ENCODE data around the gene JAM3. TPM values are rescaled to one million over a fixed set of nuclear protein-coding genes. Genes with fewer than 3 reads are reported as not detected.

JAM3 gene
- total RNA-seq, 1 experiment from 2014 or later, result 36.5 TPM

DNA sequence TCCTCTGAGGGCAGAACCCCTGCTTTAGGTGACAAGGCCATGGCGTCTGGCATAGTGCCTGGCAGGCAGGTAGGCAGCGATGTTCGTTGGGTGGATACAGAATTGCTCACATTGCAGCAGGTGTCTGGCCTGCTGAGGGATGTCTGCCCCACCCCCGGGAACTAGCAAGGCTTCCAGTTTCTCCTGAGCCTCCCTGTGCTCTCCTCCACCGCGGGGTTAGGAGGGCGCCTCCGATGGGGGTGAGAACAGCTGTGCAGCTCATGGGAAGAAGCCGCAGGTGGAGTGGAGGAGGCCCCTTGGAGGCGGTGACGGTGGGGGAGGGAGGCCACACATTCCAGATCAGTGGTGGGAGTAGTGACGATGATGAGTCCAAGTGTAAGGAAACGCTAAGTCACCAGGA lies 48.3 kb upstream of the JAM3 start:
- no peak overlapping the region for H3K14ac ChIP-seq (ENCODE audit: insufficient read depth, low read length)
- no peak overlapping the region for H3T11ph ChIP-seq (ENCODE audit: low read length)
- no peak overlapping the region for H3K27ac Mint-ChIP-seq
- no peak overlapping the region for H3K18ac ChIP-seq (ENCODE audit: insufficient read length, low read depth, low read length)
- no peak overlapping the region for H2AK5ac ChIP-seq (ENCODE audit: insufficient read length, low read length)
- no peaks in the 10 kb centered on the region for H4K20me1 ChIP-seq (ENCODE audit: control insufficient read depth, insufficient read depth, insufficient read length)
- H4K91ac ChIP-seq (ENCODE audit: insufficient read length, low read depth, low read length), result no peak overlapping the region
- H3K4me1 ChIP-seq (ENCODE audit: insufficient read depth, low read length), result no peaks in the 10 kb centered on the region
- no peak overlapping the region for H4K8ac ChIP-seq (replicated peaks; ENCODE audit: insufficient read length, low read depth, low read length)
- no peaks in the 10 kb centered on the region for H3K9me3 ChIP-seq (ENCODE audit: control insufficient read depth, low read depth, low read length)
- no peak overlapping the region for H2BK12ac ChIP-seq (ENCODE audit: insufficient read length, low read depth, low read length)
- H2BK5ac ChIP-seq (ENCODE audit: insufficient read length, low read length), result no peak overlapping the region
- no peak overlapping the region for H3K9ac ChIP-seq (ENCODE audit: extremely low read depth, insufficient read length, low read length)
- TF ChIP-seq, protein P1, sequence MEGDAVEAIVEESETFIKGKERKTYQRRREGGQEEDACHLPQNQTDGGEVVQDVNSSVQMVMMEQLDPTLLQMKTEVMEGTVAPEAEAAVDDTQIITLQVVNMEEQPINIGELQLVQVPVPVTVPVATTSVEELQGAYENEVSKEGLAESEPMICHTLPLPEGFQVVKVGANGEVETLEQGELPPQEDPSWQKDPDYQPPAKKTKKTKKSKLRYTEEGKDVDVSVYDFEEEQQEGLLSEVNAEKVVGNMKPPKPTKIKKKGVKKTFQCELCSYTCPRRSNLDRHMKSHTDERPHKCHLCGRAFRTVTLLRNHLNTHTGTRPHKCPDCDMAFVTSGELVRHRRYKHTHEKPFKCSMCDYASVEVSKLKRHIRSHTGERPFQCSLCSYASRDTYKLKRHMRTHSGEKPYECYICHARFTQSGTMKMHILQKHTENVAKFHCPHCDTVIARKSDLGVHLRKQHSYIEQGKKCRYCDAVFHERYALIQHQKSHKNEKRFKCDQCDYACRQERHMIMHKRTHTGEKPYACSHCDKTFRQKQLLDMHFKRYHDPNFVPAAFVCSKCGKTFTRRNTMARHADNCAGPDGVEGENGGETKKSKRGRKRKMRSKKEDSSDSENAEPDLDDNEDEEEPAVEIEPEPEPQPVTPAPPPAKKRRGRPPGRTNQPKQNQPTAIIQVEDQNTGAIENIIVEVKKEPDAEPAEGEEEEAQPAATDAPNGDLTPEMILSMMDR (conservative IDR thresholded peaks at IDR 0.05), result no peak
- no peak overlapping the region for H3K23ac ChIP-seq (ENCODE audit: insufficient read length, low read depth, low read length)
- H4K5ac ChIP-seq (ENCODE audit: insufficient read length, low read depth, low read length), result no peak overlapping the region
- peaks cover 10 to 16% of the 10 kb centered on the region in 2 experiments for H3K4me1 Mint-ChIP-seq
- no peaks in the 10 kb centered on the region for H3K79me2 ChIP-seq (ENCODE audit: insufficient read depth, low read length)
- H3K56ac ChIP-seq (ENCODE audit: insufficient read length, low read depth, low read length), result no peak overlapping the region
- DNase-seq, result no peak
- no peak overlapping the region for H3K27ac ChIP-seq (ENCODE audit: insufficient read length, low read depth, low read length)
- H3K79me1 ChIP-seq (ENCODE audit: insufficient read depth, low read depth, low read length, poor library complexity, severe bottlenecking), result no peaks in the 10 kb centered on the region
- no peak overlapping the region for H2AFZ ChIP-seq (ENCODE audit: low read length)
- H3K9me3 Mint-ChIP-seq, result no peaks in the 10 kb centered on the region
- no CpG with 5 or more reads among the region's 13 CpGs for WGBS (ENCODE audit: extremely low coverage, insufficient read length, low lambda C conversion rate)
- no peak overlapping the region for H2BK20ac ChIP-seq (ENCODE audit: low read depth, low read length, poor library complexity, severe bottlenecking)
- H2BK15ac ChIP-seq (ENCODE audit: low read depth, low read length), result no peak overlapping the region
- no peak overlapping the region for H3K4ac ChIP-seq (ENCODE audit: low read depth, low read length)
- no peaks in the 10 kb centered on the region for H3K27me3 ChIP-seq (ENCODE audit: insufficient read depth, low read length)
- no peaks in the 10 kb centered on the region for H3K36me3 Mint-ChIP-seq (ENCODE audit: insufficient read depth in 1 of 3, low read depth in 3 of 3)
- no peaks in the 10 kb centered on the region for H3K23me2 ChIP-seq (ENCODE audit: insufficient read length, low read depth, low read length, poor library complexity, severe bottlenecking)
- no peak overlapping the region for H3K4me2 ChIP-seq (ENCODE audit: insufficient read depth, insufficient read length, low read length)
- H3K4me3 Mint-ChIP-seq, result no peak overlapping the region
- H3K27me3 Mint-ChIP-seq (ENCODE audit: low read depth), result peaks cover 30% of the 10 kb centered on the region
- H2BK120ac ChIP-seq (ENCODE audit: low read depth, low read length, poor library complexity, severe bottlenecking), result no peak overlapping the region

All from H9 (cell line).